Esophagus squamous epithelium (tissue), 4 donors: ENCODE results near the gene TMEM40.

Experiments
- CTCF ChIP-seq, 6 experiments: fragments of 450-650 bp in 4 of 6; fragments of 200-600 bp in 2 of 6; sonication (generic) in 2 of 6; IDR thresholded peaks; one replicate each; pipeline ENCODE4 v1.5.1; 2016 to 2019; ENCODE audit warnings: antibody characterized with exemption in 6 of 6, mild to moderate bottlenecking in 4 of 6, moderate library complexity in 4 of 6
- POLR2A ChIP-seq, 4 donors: fragments of 450-650 bp; IDR thresholded peaks; one replicate each; pipeline ENCODE4 v1.6.1; 2017; ENCODE audit warnings: antibody characterized with exemption in 4 of 4, mild to moderate bottlenecking in 4 of 4, moderate library complexity in 3 of 4

GRCh38 chr3:12719541-12719940 lies 39.5 kb downstream of the TMEM40 start:
- TF ChIP-seq CTCF (IDR thresholded peaks at IDR 0.05) (no peak), POLR2A (IDR thresholded peaks at IDR 0.05) (no peak)
